Stimulated activated CD8-positive, alpha-beta memory T cell treated with anti-CD3 and anti-CD28 coated beads, Interleukin-15, amount 100 ng/mL, for 24 hours (primary cell): ENCODE results near the gene DAPK1.

Experiments
- DNase-seq: peaks from one replicate; pipeline ENCODE4 v3.0.0-alpha.2; 2020; ENCODE audit warnings: low read depth

The DAPK1 gene

DNA sequence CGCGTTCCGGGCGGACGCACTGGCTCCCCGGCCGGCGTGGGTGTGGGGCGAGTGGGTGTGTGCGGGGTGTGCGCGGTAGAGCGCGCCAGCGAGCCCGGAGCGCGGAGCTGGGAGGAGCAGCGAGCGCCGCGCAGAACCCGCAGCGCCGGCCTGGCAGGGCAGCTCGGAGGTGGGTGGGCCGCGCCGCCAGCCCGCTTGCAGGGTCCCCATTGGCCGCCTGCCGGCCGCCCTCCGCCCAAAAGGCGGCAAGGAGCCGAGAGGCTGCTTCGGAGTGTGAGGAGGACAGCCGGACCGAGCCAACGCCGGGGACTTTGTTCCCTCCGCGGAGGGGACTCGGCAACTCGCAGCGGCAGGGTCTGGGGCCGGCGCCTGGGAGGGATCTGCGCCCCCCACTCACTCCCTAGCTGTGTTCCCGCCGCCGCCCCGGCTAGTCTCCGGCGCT is at the start of gene DAPK1:
Gene DAPK1, plus strand, starts transcription at position 264 of the 442 bp plus-strand sequence. CDS start 1,211 bp downstream, outside the sequence.
- DNase-seq = no peak

DNA sequence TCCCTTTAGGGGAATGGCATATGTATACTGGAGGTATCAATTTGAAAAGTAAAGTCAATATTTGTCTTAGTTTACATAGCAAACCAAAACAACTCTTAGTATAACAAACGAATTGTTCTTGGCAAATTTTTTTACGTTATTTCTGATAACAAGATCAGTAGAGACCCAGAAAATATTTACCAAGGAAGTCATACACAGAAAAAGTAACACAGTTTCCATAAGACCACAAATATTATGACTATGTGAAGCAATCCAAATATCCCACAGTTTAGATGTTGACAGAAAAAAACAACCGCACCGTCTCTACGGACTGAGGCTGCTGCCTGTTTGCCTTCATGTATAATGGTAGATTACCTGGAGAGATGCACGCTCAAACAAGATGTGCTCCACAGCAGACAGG is 46.5 kb upstream of the DAPK1 start:
- no peak for DNase-seq

DNA sequence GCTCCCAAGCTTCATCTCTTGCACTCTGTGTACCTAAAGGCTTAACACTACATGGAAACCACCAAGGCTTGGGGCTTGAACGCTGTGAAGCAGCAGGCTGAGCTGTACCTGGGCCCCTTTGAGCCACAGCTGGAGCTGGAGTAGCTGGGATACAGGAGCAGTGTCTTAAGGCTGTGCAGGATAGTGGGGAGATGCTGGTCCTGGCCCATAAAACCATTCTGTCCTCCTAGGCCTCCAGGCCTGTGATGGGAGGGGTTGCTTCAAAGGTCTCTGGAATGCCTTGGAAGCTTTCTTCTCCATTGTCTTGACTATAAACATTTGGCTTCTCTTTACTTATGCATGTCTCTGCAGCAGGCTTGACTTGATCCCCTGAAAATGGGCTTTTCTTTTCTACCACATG is 42.3 kb upstream of the DAPK1 start:
- DNase-seq = no peak

DNA sequence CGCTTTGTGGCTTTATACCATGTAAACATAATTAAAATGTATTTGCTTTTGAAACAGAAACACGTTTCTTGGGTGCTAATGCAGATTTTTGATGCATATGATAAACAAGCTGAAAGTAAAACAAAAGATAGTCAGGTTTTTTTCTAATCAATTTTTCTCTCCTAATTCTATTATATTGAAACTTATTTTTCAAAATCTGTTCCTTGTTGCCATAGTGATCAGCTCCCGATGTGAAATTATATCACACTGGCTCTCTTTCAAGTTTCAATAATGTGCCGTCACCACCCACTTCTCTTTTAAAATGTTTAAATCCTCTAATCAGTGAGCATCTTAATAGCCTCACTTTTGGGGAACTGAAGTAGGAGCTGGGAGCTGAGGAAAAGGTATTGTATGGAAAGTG is 36.4 kb upstream of the DAPK1 start:
- no peak for DNase-seq

DNA sequence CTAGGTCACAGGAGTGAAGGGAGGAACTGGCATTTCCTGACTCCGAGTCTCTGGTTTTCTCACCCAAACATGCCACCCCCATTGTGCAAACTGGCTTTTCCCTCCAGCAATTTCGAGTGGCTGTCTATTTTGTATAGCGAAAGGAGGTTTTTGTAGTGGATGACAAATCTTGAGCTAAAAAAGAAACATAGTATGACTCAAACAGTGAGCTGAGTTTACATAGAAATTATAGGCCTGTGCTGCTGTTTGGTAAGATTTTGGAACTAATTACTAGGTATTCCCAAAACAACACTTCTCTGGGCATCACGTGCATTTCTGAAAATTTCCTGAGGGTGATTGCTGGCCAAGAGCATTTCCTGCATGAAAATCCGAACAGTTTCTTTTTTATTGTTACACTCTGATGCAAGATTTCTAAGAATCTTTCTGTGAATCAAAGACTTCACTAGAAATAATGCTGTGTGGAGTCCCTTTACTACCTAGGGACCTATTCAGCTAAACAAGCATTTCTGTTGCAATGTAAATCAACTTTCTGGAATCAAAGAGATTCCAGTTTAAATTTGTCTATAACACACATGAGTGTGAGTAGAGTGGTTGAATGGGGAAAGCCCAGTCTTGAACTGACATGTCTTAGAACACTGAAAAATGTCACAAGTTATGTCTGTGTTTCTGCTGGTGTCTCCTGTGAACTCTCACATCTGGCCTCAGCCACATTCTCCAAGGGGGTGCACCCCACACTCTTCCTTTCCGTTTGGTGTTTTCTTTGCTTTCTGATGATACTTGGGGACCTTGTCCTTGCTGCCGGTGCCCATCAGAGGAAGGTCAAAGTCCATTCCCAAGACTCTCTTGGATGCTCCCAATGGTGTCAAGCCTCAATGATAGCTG is 33.3 kb upstream of the DAPK1 start:
- no peak for DNase-seq

DNA sequence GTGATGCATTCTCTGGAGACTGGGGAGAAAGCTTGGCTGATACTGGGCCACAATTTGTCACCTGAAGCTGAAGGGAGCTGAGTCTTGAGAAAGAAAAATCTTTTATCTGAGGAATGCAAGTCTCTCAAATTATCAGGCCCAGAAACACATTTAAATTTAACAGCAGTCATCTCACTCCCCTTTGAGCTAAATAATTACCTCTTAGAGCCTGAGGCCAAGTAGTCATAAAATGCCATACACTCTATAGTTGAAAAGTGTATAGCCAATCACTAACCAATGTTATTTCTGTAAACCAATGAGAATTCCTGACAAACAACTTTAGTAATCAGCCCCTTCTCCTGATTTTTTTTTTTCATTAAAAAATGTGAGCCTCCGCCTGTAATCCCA is 32.7 kb upstream of the DAPK1 start:
- DNase-seq = no peak

DNA sequence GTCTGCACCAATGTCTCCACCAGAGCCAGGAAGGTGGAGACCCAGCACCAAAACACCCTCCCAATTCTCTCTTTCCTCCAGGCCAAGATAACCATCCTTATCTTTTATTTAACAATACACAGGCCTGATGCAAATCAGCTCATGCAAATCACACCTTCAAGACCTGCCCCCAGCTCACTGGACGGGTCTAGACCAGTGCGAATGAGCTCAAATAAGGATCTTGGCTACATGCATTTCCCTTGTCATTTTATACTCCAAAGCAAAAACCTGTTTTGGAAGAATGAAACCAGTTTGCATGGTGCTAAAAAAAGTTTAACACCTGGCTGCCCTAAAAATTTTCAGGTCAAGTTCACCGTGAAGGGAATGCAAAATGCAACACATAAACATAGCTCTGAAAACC is 31.9 kb upstream of the DAPK1 start:
- no peak for DNase-seq

DNA sequence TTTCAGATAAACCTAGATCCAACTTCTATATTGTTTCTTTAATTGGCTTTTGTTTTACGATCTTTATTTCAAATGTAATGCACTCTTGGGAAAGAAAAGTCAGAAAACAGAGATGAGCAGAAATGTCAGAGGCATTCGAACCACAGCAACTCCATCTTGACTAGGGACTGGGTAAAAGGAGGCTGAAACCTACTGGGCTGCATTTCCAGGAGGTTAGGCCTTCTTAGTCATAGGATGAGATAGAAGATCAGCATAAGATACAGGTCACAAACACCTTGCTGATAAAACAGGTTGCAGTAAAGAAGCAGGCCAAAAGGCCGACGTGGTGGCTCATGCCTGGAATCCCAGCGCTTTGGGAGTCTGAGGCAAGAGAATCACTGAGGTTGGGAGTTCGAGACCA is 30.5 kb upstream of the DAPK1 start:
- DNase-seq = no peak

DNA sequence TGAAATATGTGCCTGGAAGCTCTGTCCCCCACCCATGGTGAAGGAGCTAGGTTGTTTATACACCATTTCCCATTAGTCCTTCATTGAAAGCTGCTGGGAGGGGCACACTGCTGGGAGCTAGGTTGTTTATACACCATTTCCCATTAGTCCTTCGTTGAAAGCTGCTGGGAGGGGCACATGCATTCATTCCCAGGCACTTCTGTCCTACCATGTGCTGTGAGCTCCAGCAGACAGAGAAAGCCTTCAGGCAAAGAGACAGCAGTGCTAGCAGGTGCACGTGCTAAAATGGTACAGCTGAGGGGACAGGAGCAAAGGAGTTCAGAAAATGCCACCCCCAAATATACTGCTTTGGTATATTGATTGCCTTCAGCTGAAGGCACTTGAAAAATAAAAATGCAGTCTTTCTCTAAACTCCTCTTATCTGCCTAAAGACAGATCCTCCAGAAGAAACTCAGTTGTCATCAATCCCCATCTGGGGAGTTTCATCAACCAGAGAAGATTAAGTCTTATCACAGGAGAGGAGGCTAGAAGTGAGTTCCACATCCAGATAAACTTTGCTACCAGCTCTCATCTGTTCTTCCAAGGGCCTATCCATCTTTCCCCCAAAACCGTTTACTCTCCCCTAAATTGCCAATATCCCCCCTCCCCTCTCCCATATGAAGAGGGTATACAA is 27.7 kb upstream of the DAPK1 start:
- no peak for DNase-seq

DNA sequence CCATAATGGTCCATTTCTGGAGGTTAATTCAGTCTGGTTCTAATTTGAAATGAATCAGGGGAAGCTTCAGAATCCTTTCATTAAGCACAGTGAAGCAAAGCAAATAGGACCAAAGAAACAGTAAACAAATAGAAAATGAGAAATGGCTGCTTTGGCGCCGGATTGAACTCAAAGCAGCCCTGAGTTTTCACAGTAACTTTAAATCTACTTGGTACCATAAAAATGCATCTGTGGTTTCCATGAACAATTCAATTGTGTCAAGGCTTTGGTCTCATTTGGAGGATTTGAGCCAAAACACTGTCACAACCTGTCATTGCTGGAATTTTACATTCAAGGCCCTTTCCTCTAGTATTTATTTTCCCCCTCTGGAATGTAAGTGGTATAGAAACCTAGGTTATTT is 25.9 kb upstream of the DAPK1 start:
- DNase-seq = no peak

DNA sequence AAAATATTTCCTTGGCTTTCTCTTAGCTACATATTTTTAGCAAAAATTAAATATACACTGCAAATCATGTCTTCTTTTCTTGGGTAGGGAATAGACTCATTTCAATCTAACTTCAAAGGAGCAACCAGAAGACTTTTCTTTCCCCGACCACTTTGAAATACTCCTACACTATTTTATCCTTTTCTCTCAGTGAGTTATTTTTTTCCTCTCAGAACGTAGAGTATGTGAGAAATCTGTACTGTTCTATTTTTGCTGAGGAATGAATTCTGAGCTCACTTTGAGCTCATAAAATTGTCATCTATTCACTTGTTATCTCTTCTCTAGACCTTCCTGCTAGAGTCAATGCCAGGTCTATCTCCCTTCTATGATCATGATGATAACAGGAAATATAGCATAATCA is 22.2 kb upstream of the DAPK1 start:
- DNase-seq = no peak

DNA sequence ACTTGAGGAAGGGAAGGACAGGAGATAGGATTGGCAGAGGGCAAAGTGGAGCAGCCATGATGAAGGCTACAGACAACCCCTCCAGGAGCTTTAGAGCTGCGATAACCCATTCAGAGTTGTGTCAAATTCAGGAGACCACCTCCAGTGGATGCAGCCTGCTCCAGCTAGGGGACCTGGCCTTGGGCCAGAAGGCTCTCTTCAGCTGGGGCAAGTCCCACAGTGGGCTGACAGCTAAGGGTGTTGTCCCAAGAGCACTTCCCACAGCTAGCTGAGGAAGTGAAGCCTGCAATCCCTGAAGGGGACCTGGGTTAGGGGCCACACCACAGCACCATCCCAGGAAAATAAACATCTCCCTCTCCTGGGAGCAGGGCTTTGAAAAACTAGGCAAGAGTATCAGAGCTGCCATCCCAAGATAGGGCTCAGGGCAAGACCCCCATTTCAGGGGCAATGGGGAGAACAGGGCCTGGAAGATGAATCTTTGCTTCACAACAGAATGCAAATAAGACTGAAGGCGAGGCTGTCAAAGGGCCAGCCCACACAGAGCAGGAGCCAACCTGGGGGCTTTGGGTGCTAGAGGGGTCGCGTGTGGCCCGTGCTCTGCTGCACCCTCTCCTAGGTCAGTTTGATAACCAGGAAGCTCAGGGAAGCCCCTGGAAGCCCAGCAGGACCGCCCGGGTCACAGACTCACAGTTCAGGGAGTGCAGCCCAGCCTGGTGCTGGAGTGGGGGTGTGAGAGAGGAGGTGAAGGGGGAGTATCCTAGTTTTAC is 19.3 kb upstream of the DAPK1 start:
- DNase-seq = no peak

DNA sequence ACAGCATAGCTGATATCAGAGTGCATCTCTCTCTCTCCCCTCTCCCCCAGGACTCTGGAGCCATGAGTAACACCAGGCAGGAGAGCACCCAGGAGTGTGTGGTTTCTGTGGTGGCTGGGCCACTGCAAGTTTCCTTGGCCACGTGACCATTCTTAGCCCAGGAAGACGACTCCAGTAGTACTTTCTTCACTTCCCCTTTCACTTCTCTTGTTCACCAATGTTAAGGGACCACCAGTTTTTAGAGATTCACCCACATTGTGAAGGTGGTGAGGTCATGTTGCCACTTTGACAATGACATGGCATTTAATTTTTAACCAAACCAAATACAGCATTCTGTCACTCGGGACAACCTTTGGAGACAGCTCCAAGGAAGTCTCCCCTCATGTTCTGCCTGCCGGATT is 17.9 kb upstream of the DAPK1 start:
- no peak for DNase-seq

DNA sequence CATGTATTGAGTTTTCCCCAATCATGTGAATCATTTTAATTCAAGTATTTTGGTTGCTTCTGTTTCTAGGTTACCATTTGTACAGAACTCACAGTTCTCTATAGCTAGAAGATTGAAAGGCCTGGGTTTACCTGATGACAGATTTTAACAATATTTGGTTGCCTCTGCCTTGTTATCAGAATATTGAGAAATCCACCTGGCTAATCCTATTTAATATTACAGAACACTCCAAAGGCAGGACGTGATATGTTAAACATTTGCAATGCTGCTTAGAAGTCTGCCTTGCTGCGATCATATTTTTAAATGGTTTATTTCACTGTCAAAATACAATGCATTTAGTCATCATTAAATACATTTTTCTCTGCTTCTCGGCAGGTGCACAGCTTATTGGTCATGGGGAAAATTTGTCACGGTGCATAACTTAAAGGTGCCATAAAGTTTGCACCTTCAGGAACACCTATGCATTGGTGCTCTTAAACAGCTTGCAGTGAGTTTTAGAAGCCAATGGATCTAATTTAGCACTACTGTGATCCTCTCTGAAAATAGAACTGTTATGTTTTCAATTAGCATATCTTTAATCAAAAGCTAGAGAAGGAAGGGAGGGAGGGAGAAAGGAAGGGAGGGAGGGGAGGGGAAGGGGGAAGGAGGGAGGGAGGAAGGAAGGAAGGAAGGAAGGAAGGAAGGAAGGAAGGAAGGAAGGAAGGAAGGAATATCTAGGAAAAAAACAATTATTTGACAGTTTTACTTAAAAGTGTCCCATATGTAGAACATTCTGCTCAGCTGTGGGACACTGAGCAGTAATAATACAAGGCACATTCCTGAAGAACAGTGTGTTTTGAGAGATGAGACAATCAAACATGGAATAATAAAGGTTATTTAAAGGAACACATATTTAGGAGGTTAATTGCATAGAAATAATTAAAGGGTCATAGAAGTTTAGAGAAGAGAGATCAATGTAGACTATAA is 15.5 kb upstream of the DAPK1 start:
- no peak for DNase-seq

DNA sequence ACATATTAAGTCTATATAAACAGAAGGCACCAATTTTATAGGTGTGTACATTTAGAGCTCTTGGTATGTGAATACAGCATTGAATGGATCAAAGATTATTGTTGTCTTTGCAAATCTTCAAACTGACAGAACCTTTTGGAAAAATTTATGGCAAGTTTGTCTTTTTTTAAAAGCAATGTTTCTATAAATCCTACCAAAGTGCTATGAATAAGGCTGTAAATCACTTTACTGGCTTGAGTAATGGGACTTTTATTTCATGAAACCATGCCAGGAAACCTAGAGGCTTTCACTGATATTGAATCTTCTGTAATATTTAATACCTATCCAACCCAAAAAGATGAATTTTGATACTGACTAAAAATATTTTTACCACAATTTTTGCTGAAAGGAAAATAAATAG is 7.4 kb upstream of the DAPK1 start:
- DNase-seq = no peak

DNA sequence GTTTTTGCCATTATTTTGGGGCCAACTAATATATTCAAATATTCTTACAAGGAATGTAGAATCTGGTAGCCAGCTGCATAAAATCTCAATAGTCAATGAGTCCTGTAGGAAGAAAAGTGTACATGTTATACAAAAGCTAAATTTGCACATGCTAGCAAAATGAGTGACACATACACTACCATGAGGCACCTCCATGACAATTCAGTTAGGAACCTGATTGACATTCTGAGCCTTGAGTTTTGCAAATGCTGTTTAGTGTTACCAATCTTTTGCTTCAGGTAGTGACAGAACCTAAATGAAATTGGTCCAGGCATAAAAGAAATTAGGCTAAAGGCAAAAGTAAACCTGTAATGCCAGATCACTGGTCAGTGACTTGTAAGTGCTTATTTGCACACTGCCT is 6.8 kb upstream of the DAPK1 start:
- DNase-seq = no peak

DNA sequence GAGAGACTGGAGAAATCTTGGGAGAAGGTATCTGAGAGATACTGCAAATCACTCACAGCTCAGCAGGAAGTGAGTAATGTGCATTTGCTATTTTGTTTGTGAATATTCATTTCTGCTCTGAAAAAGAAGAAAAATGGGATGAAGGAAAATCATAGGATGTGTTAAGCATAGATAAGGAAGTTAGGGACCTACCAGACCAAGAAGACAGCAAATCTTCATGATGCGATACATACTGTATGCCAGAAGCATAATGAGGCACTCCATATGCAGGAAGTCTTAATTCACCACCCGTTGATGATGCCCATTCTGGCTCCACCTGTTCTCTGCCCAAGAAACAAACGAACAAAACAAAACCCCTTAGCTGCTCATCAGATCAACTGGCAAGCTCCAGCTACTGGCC is 6.1 kb upstream of the DAPK1 start:
- no peak for DNase-seq

DNA sequence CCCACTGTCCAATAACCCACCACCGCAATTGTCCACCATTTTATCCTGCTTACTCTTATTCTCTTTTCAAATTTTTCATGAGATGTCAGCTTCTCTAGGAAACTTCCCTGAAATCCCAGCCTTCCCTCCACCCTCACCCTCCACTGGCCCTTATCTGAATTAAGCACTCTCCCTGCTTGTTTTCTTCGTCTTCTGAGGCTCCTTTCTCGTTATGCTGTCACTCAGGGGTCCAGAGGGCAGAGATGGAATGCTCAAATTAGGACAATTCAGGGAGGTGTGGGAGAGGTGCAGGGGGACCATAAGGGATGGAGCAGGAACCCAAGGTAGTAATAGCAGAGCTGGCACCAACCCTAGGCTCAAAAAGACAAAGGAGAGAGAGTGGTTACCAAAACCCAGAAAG is 5.0 kb upstream of the DAPK1 start:
- no peak for DNase-seq

DNA sequence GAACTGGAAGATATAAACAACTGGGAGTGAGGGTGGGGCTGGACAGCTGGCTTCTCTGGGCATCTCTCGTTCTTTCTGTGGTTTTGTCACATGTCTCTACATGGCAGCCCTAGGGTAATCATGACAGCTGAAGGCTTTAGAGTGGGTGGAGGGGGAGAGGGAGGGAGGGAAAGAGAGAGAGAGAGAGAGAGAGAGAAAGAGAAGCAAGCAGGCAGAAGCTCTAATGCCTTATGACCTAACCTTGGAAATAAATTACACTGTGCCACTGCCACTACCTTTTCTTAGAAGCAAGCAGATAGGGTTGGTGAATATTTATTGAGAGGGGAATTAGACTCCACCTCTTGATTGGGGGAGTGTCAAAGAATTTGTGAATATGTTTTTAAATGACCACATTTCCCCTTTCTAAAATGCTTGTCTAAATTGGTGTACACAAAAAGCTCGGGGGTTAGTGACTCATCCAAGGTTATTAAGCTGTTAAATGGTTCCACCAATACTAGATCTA is 2.6 kb upstream of the DAPK1 start:
- DNase-seq = no peak

DNA sequence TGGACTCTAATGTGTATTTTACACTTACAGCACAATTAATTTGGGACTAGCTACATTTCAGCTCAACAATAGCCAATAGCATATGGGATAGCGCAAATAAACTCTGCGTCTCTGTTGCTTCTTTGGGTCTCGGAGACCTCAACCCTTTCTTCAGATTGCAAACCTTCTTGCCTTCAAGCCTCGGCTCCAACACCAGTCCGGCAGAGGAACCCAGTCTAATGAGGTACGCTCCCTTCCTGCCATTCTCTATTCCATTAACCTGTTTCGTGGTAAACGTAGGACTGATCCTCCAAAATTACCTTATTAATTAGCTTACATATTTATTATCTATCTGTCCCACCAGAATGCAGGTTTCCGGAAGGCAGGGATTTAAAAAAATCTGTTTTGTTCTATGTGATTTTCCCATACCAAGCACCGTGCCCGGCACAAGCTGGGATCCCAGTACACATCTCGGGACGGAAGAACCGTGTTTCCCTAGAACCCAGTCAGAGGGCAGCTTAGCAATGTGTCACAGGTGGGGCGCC is 525 bp upstream of the DAPK1 start:
- no peak for DNase-seq
